Stimulated activated naive CD4-positive, alpha-beta T cell (primary cell): ENCODE data around the gene RPS27L.
A peak's percentile ranks its signal among the peaks of the same experiment; 100 is the strongest.

Experiments used
- DNase-seq, 6 experiments: peaks; one replicate each; lab custom pipeline; 2025; lab: John Stamatoyannopoulos, UW

The RPS27L gene

GRCh38 chr15:63157118-63157843 lies at the start of gene RPS27L:
Gene RPS27L (minus strand): TSS chr15:63157477. CDS start chr15:63157405, 72 bp downstream.
- DNase-seq: peak; percentile 75 to 87 (median 78)

- no peak for DNase-seq
These were observed 48.8 kb upstream of the RPS27L start for GRCh38 chr15:63206079-63206478.

- peak in 2 of 6 experiments; percentile 15 to 16 for DNase-seq
These were observed 46.3 kb upstream of the RPS27L start for GRCh38 chr15:63203451-63204090.

GRCh38 chr15:63202861-63203260 lies 45.6 kb upstream of the RPS27L start:
- DNase-seq: no peak

- DNase-seq: no peak
These were observed 43.4 kb upstream of the RPS27L start for GRCh38 chr15:63200464-63201249.

- DNase-seq: no peak
These were observed 41.3 kb upstream of the RPS27L start for GRCh38 chr15:63198371-63199250.

- no peak for DNase-seq
These were observed 40.3 kb upstream of the RPS27L start for GRCh38 chr15:63197626-63198025.

GRCh38 chr15:63196842-63197241 lies 39.6 kb upstream of the RPS27L start:
- DNase-seq: no peak

- no peak for DNase-seq
These were observed 38.3 kb upstream of the RPS27L start for GRCh38 chr15:63195569-63196015.

GRCh38 chr15:63194880-63195568 lies 37.7 kb upstream of the RPS27L start:
- DNase-seq: no peak

- no peak for DNase-seq
These were observed 37.0 kb upstream of the RPS27L start for GRCh38 chr15:63194302-63194701.

- no peak for DNase-seq
These were observed 35.4 kb upstream of the RPS27L start for GRCh38 chr15:63192619-63193206.

GRCh38 chr15:63191895-63192618 lies 34.8 kb upstream of the RPS27L start:
- DNase-seq: peak; percentile 28 to 93 (median 71)

- no peak for DNase-seq
These were observed 33.7 kb upstream of the RPS27L start for GRCh38 chr15:63190769-63191649.

GRCh38 chr15:63189941-63190768 lies 32.9 kb upstream of the RPS27L start:
- peak in 1 of 6 experiments; percentile 8 for DNase-seq

- peak; percentile 87 to 97 (median 95) for DNase-seq
These were observed 31.9 kb upstream of the RPS27L start, which contains the start of gene RAB8B for GRCh38 chr15:63188926-63189871. Gene RAB8B (plus strand): TSS chr15:63189606. CDS start chr15:63189625, 19 bp downstream.
